Measurements from ENCODE around the gene NEDD9.

The NEDD9 gene

DNA sequence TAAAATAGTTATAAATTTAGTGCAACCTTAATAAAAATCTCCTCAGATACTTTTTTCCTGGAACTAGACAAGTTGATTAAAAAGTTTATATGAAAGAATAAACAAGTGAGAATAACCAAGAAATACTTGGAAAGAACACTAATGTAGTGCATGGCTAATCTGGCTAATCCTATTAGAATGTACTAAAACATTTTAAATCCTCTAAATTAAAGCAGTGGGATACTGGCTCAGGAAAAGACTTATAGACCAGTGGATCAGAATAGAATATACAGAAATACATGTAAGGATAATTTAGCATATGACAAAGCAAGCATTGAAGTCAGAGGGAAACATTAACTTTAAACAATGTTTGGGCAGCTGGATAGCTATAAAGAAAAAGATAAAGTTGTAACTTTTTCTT is 79.9 kb downstream of the NEDD9 start:
- Histone ChIP-seq H3K27ac (ENCODE audit: extremely low read depth, low read depth, low read length) (no peak overlapping the region), H3K9me3 (ENCODE audit: control insufficient read depth, insufficient read depth, low read depth, low read length) (no peaks in the 10 kb centered on the region; the same call in 1 of the 2 replicates), H3K4me3 (ENCODE audit: low read depth, low read length) (no peak overlapping the region), H3K4me1 (ENCODE audit: control insufficient read depth, insufficient read depth, low read length) (no peaks in the 10 kb centered on the region), H3K36me3 (ENCODE audit: control insufficient read depth in 2 of 2, insufficient read depth in 1 of 2, low read length in 2 of 2) (no peaks in the 10 kb centered on the region)
- ChIA-PET POLR2A (no interaction called here), CTCF (interaction anchor here (2.0 to 3.0 kb wide), 2 partner anchors 9 to 19 kb away, joined by 6 to 13 read pairs; no protein-coding TSS in a partner anchor)
- no peak for TF ChIP-seq GLI2 (tag by site-specific recombination; IDR thresholded peaks at IDR 0.05; ENCODE audit: borderline replicate concordance, low read depth)
- TF ChIP-seq, protein P1, sequence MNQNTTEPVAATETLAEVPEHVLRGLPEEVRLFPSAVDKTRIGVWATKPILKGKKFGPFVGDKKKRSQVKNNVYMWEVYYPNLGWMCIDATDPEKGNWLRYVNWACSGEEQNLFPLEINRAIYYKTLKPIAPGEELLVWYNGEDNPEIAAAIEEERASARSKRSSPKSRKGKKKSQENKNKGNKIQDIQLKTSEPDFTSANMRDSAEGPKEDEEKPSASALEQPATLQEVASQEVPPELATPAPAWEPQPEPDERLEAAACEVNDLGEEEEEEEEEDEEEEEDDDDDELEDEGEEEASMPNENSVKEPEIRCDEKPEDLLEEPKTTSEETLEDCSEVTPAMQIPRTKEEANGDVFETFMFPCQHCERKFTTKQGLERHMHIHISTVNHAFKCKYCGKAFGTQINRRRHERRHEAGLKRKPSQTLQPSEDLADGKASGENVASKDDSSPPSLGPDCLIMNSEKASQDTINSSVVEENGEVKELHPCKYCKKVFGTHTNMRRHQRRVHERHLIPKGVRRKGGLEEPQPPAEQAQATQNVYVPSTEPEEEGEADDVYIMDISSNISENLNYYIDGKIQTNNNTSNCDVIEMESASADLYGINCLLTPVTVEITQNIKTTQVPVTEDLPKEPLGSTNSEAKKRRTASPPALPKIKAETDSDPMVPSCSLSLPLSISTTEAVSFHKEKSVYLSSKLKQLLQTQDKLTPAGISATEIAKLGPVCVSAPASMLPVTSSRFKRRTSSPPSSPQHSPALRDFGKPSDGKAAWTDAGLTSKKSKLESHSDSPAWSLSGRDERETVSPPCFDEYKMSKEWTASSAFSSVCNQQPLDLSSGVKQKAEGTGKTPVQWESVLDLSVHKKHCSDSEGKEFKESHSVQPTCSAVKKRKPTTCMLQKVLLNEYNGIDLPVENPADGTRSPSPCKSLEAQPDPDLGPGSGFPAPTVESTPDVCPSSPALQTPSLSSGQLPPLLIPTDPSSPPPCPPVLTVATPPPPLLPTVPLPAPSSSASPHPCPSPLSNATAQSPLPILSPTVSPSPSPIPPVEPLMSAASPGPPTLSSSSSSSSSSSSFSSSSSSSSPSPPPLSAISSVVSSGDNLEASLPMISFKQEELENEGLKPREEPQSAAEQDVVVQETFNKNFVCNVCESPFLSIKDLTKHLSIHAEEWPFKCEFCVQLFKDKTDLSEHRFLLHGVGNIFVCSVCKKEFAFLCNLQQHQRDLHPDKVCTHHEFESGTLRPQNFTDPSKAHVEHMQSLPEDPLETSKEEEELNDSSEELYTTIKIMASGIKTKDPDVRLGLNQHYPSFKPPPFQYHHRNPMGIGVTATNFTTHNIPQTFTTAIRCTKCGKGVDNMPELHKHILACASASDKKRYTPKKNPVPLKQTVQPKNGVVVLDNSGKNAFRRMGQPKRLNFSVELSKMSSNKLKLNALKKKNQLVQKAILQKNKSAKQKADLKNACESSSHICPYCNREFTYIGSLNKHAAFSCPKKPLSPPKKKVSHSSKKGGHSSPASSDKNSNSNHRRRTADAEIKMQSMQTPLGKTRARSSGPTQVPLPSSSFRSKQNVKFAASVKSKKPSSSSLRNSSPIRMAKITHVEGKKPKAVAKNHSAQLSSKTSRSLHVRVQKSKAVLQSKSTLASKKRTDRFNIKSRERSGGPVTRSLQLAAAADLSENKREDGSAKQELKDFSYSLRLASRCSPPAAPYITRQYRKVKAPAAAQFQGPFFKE (tag by site-specific recombination; IDR thresholded peaks at IDR 0.05; ENCODE audit: borderline replicate concordance): no peak
- TF ChIP-seq ZNF624 (tag by site-specific recombination; IDR thresholded peaks at IDR 0.05): no peak
- no peak for TF ChIP-seq ZNF433 (tag by site-specific recombination; IDR thresholded peaks at IDR 0.05; ENCODE audit: low read depth)
- no peak for TF ChIP-seq ZNF391 (tag by site-specific recombination; IDR thresholded peaks at IDR 0.05; ENCODE audit: borderline replicate concordance, low read depth)
- no peak for TF ChIP-seq ZNF221 (tag by site-specific recombination; IDR thresholded peaks at IDR 0.05; ENCODE audit: borderline replicate concordance)
- no peak for TF ChIP-seq ZNF830 (tag by site-specific recombination; IDR thresholded peaks at IDR 0.05; ENCODE audit: low read depth)
- TF ChIP-seq ZBTB48 (tag by site-specific recombination; IDR thresholded peaks at IDR 0.05): no peak
- no peak for TF ChIP-seq ZBTB7A (tag by site-specific recombination; IDR thresholded peaks at IDR 0.05; ENCODE audit: low read depth)

DNA sequence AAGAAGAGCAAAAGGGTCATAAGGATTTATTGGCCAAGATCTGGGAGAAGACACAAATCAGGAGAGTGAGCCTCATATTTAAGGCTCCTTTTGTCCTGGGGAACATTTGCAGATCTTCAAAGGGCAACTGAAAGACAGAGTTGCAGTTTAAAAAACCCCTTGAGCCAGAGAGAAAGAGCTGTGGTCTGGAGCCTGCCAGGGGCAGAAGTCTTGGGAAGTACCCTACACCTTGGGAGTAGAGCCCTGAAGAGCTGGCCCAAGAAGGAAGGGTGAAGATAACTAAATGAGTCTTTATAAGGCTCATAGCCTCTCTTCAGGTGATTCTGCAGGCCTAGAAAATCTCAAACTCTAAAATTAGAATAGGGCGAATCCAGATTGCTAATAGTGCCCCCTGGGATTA is 81.0 kb downstream of the NEDD9 start:
- H3K9me3 ChIP-seq (ENCODE audit: control insufficient read depth, insufficient read depth, low read depth, low read length): no peaks in the 10 kb centered on the region
- POLR2A ChIA-PET: no interaction called here
- no peaks in the 10 kb centered on the region for H3K36me3 ChIP-seq (ENCODE audit: control insufficient read depth in 2 of 2, insufficient read depth in 1 of 2, low read length in 2 of 2)
- H3K4me3 ChIP-seq (ENCODE audit: low read depth, low read length): no peak overlapping the region
- H3K27ac ChIP-seq (ENCODE audit: extremely low read depth, low read depth, low read length): no peak overlapping the region
- CTCF ChIA-PET: interaction anchor here (0.6 to 3.0 kb wide), 7 partner anchors 8 to 361 kb away, joined by 3 to 13 read pairs (median 4); no protein-coding TSS in a partner anchor
- no peaks in the 10 kb centered on the region for H3K4me1 ChIP-seq (ENCODE audit: control insufficient read depth, insufficient read depth, low read length)
- TF ChIP-seq ZNF843 (tag by site-specific recombination; IDR thresholded peaks at IDR 0.05): no peak
- no peak for TF ChIP-seq SALL2 (tag by site-specific recombination; IDR thresholded peaks at IDR 0.05; ENCODE audit: borderline replicate concordance)
- TF ChIP-seq ZNF623 (tag by site-specific recombination; IDR thresholded peaks at IDR 0.05): no peak
- TF ChIP-seq, protein P2, sequence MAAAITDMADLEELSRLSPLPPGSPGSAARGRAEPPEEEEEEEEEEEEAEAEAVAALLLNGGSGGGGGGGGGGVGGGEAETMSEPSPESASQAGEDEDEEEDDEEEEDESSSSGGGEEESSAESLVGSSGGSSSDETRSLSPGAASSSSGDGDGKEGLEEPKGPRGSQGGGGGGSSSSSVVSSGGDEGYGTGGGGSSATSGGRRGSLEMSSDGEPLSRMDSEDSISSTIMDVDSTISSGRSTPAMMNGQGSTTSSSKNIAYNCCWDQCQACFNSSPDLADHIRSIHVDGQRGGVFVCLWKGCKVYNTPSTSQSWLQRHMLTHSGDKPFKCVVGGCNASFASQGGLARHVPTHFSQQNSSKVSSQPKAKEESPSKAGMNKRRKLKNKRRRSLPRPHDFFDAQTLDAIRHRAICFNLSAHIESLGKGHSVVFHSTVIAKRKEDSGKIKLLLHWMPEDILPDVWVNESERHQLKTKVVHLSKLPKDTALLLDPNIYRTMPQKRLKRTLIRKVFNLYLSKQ (tag by site-specific recombination; IDR thresholded peaks at IDR 0.05; ENCODE audit: borderline replicate concordance): no peak
- TF ChIP-seq, protein P3, sequence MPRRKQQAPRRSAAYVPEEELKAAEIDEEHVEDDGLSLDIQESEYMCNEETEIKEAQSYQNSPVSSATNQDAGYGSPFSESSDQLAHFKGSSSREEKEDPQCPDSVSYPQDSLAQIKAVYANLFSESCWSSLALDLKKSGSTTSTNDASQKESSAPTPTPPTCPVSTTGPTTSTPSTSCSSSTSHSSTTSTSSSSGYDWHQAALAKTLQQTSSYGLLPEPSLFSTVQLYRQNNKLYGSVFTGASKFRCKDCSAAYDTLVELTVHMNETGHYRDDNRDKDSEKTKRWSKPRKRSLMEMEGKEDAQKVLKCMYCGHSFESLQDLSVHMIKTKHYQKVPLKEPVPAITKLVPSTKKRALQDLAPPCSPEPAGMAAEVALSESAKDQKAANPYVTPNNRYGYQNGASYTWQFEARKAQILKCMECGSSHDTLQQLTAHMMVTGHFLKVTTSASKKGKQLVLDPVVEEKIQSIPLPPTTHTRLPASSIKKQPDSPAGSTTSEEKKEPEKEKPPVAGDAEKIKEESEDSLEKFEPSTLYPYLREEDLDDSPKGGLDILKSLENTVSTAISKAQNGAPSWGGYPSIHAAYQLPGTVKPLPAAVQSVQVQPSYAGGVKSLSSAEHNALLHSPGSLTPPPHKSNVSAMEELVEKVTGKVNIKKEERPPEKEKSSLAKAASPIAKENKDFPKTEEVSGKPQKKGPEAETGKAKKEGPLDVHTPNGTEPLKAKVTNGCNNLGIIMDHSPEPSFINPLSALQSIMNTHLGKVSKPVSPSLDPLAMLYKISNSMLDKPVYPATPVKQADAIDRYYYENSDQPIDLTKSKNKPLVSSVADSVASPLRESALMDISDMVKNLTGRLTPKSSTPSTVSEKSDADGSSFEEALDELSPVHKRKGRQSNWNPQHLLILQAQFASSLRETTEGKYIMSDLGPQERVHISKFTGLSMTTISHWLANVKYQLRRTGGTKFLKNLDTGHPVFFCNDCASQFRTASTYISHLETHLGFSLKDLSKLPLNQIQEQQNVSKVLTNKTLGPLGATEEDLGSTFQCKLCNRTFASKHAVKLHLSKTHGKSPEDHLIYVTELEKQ (tag by site-specific recombination; IDR thresholded peaks at IDR 0.05; ENCODE audit: borderline replicate concordance): no peak
- no peak for TF ChIP-seq ZNF529 (tag by site-specific recombination; IDR thresholded peaks at IDR 0.05; ENCODE audit: insufficient replicate concordance)
- TF ChIP-seq ZSCAN30 (tag by site-specific recombination; IDR thresholded peaks at IDR 0.05): no peak
- TF ChIP-seq, protein P4, sequence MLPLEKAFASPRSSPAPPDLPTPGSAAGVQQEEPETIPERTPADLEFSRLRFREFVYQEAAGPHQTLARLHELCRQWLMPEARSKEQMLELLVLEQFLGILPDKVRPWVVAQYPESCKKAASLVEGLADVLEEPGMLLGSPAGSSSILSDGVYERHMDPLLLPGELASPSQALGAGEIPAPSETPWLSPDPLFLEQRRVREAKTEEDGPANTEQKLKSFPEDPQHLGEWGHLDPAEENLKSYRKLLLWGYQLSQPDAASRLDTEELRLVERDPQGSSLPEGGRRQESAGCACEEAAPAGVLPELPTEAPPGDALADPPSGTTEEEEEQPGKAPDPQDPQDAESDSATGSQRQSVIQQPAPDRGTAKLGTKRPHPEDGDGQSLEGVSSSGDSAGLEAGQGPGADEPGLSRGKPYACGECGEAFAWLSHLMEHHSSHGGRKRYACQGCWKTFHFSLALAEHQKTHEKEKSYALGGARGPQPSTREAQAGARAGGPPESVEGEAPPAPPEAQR (tag by site-specific recombination; IDR thresholded peaks at IDR 0.05): no peak
- TF ChIP-seq, protein P5, sequence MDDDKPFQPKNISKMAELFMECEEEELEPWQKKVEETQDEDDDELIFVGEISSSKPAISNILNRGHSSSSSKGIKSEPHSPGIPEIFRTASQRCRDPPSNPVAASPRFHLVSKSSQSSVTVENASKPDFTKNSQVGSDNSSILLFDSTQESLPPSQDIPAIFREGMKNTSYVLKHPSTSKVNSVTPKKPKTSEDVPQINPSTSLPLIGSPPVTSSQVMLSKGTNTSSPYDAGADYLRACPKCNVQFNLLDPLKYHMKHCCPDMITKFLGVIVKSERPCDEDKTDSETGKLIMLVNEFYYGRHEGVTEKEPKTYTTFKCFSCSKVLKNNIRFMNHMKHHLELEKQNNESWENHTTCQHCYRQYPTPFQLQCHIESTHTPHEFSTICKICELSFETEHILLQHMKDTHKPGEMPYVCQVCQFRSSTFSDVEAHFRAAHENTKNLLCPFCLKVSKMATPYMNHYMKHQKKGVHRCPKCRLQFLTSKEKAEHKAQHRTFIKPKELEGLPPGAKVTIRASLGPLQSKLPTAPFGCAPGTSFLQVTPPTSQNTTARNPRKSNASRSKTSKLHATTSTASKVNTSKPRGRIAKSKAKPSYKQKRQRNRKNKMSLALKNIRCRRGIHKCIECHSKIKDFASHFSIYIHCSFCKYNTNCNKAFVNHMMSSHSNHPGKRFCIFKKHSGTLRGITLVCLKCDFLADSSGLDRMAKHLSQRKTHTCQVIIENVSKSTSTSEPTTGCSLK (tag by site-specific recombination; IDR thresholded peaks at IDR 0.05): no peak
